Measurements from ENCODE around the gene BMPER.

The BMPER gene

GRCh38 chr7:34062341-34062740 is 157.0 kb downstream of the BMPER start:
- no peak for DNase-seq (ENCODE audit: low read depth in 2 of 2)

- DNase-seq (ENCODE audit: low read depth in 2 of 2), result no peak
These were observed 157.5 kb downstream of the BMPER start for GRCh38 chr7:34062826-34063225.

- no peak for DNase-seq (ENCODE audit: low read depth in 2 of 2)
These were observed 159.3 kb downstream of the BMPER start for GRCh38 chr7:34064519-34065158.

- DNase-seq (ENCODE audit: low read depth in 2 of 2), result no peak
These were observed 161.1 kb downstream of the BMPER start for GRCh38 chr7:34066411-34066810.

GRCh38 chr7:34067005-34067778 is 161.9 kb downstream of the BMPER start:
- no peak for DNase-seq (ENCODE audit: low read depth in 2 of 2)

- DNase-seq (ENCODE audit: low read depth in 2 of 2), result no peak
These were observed 164.3 kb downstream of the BMPER start for GRCh38 chr7:34069676-34070075.

GRCh38 chr7:34070511-34071323 is 165.4 kb downstream of the BMPER start:
- DNase-seq (ENCODE audit: low read depth in 2 of 2), result no peak

- DNase-seq (ENCODE audit: low read depth in 2 of 2), result no peak
These were observed 168.3 kb downstream of the BMPER start for GRCh38 chr7:34073676-34074075.

- no peak for DNase-seq (ENCODE audit: low read depth in 2 of 2)
These were observed 169.1 kb downstream of the BMPER start for GRCh38 chr7:34074421-34074820.

GRCh38 chr7:34075523-34076370 is 170.4 kb downstream of the BMPER start:
- DNase-seq (ENCODE audit: low read depth in 2 of 2), result no peak

- no peak for DNase-seq (ENCODE audit: low read depth in 2 of 2)
These were observed 171.8 kb downstream of the BMPER start for GRCh38 chr7:34077168-34077567.

GRCh38 chr7:34078864-34079263 is 173.5 kb downstream of the BMPER start:
- DNase-seq (ENCODE audit: low read depth in 2 of 2), result no peak

- peak; percentile 67 to 71 for DNase-seq (ENCODE audit: low read depth in 2 of 2)
These were observed 175.2 kb downstream of the BMPER start for GRCh38 chr7:34080513-34080912.

GRCh38 chr7:34081935-34082334 is 176.6 kb downstream of the BMPER start:
- DNase-seq (ENCODE audit: low read depth in 2 of 2), result no peak

- no peak for DNase-seq (ENCODE audit: low read depth in 2 of 2)
These were observed 178.1 kb downstream of the BMPER start for GRCh38 chr7:34083440-34083839.

- no peak for DNase-seq (ENCODE audit: low read depth in 2 of 2)
These were observed 179.3 kb downstream of the BMPER start for GRCh38 chr7:34084651-34085050.

GRCh38 chr7:34086064-34086463 is 180.7 kb downstream of the BMPER start:
- DNase-seq (ENCODE audit: low read depth in 2 of 2), result no peak

- no peak for DNase-seq (ENCODE audit: low read depth in 2 of 2)
These were observed 181.6 kb downstream of the BMPER start for GRCh38 chr7:34086981-34087380.

GRCh38 chr7:34087892-34088891 is 182.9 kb downstream of the BMPER start:
- no peak for DNase-seq (ENCODE audit: low read depth in 2 of 2)

GRCh38 chr7:34090816-34091215 is 185.5 kb downstream of the BMPER start:
- DNase-seq (ENCODE audit: low read depth in 2 of 2), result no peak
